Loucy (cell line): ENCODE measurements around the gene TRAF3.
"Not testable (repeated sequence)": the region's sequence is repeated elsewhere in the genome, so short reads cannot be mapped to it uniquely, and the experiment has no call there.

Experiments used
- H2AFZ ChIP-seq: fragments of 200-600 bp; sonication (generic); 2 replicates; pipeline ENCODE4 v1.6.0; 2016; ENCODE audit warnings: antibody characterized with exemption, mild to moderate bottlenecking, low read length, moderate library complexity
- H3F3A ChIP-seq: fragments of 200-600 bp; 2 replicates; pipeline ENCODE4 v1.6.0; 2016; ENCODE audit warnings: antibody characterized with exemption, low read depth, mild to moderate bottlenecking
- H3K27me3 ChIP-seq: fragments of 200-600 bp; sonication (generic); 2 replicates; pipeline ENCODE4 v1.6.1; 2014; ENCODE audit warnings: low read length, mild to moderate bottlenecking; ENCODE audit not compliant: insufficient read depth, poor library complexity, severe bottlenecking
- H3K36me3 ChIP-seq: fragments of 200-600 bp; sonication (generic); 2 replicates; pipeline ENCODE4 v1.6.1; 2016; ENCODE audit warnings: low read length; ENCODE audit not compliant: insufficient read depth
- H3K4me1 ChIP-seq: fragments of 200-600 bp; sonication (generic); 2 replicates; pipeline ENCODE4 v1.5.1; 2014; ENCODE audit warnings: low read length, mild to moderate bottlenecking; ENCODE audit not compliant: insufficient read depth, poor library complexity, severe bottlenecking
- H3K4me2 ChIP-seq: fragments of 200-600 bp; sonication (generic); 2 replicates; pipeline ENCODE4 v1.6.0; 2014; ENCODE audit warnings: antibody characterized with exemption, low read length, low read depth, mild to moderate bottlenecking; ENCODE audit not compliant: poor library complexity, severe bottlenecking
- H3K4me3 ChIP-seq: fragments of 200-600 bp; sonication (generic); 2 replicates; pipeline ENCODE4 v1.5.1; 2014; ENCODE audit warnings: low read length, mild to moderate bottlenecking, mixed read lengths; ENCODE audit not compliant: poor library complexity, severe bottlenecking
- H3K79me2 ChIP-seq: fragments of 200-600 bp; sonication (generic); 2 replicates; pipeline ENCODE4 v1.6.1; 2014; ENCODE audit warnings: low read length; ENCODE audit not compliant: insufficient read depth
- H3K9ac ChIP-seq: fragments of 200-600 bp; sonication (generic); 2 replicates; pipeline ENCODE4 v1.6.0; 2014; ENCODE audit warnings: mild to moderate bottlenecking, low read depth, low read length, moderate library complexity; ENCODE audit not compliant: poor library complexity, severe bottlenecking
- H3K9me2 ChIP-seq: fragments of 200-600 bp; sonication (generic); replicated peaks from 2 replicates; pipeline ENCODE4 v1.6.1; 2016; ENCODE audit warnings: low read depth, low read length, mixed read lengths
- H3K9me3 ChIP-seq: fragments of 200-600 bp; sonication (generic); 2 replicates; pipeline ENCODE4 v1.6.1; 2014; ENCODE audit warnings: mild to moderate bottlenecking, antibody characterized with exemption, low read length, low read depth; ENCODE audit not compliant: insufficient read depth
- H4K20me1 ChIP-seq: fragments of 200-600 bp; sonication (generic); 2 replicates; pipeline ENCODE4 v1.6.0; 2014; ENCODE audit warnings: antibody characterized with exemption, low read length, mild to moderate bottlenecking; ENCODE audit not compliant: insufficient read depth, poor library complexity, severe bottlenecking
- CTCF ChIP-seq: fragments of 200-600 bp; sonication (generic); conservative IDR thresholded peaks from 2 replicates; pipeline ENCODE4 v1.5.1; 2014; ENCODE audit warnings: mild to moderate bottlenecking, antibody characterized with exemption, low read length
- EZH2phosphoT487 ChIP-seq: fragments of 200-600 bp; IDR thresholded peaks from 2 replicates; pipeline ENCODE4 v1.6.1; 2018; ENCODE audit warnings: antibody characterized with exemption, mild to moderate bottlenecking, moderate library complexity, borderline replicate concordance

The TRAF3 gene

GRCh38 chr14:102833341-102833740, 56.1 kb downstream of the TRAF3 start:
- H4K20me1 ChIP-seq = no peaks in the 10 kb centered on the region
- TF ChIP-seq CTCF (no peak), EZH2phosphoT487 (no peak)
- peaks cover 9% of the 10 kb centered on the region for H3K79me2 ChIP-seq

GRCh38 chr14:102833991-102834390, 56.7 kb downstream of the TRAF3 start:
- Histone ChIP-seq H3K79me2 (peaks cover 9% of the 10 kb centered on the region), H4K20me1 (no peaks in the 10 kb centered on the region), H3K4me2 (no peak overlapping the region), H2AFZ (no peak overlapping the region), H3K9ac (no peak overlapping the region), H3K4me1 (no peaks in the 10 kb centered on the region), H3F3A (no peaks in the 10 kb centered on the region), H3K4me3 (no peak overlapping the region), H3K36me3 (peaks cover 6% of the 10 kb centered on the region; the same call in 1 of the 2 replicates), H3K9me3 (no peaks in the 10 kb centered on the region), H3K27me3 (no peaks in the 10 kb centered on the region), H3K9me2 (no peaks in the 10 kb centered on the region)
- TF ChIP-seq EZH2phosphoT487 (no peak), CTCF (no peak)

More at GRCh38 chr14:102833341-102833740, 56.1 kb downstream of the TRAF3 start:
- Histone ChIP-seq H3K4me1 (no peaks in the 10 kb centered on the region), H3K4me2 (no peak overlapping the region), H3K4me3 (no peak overlapping the region), H3K27me3 (no peaks in the 10 kb centered on the region), H2AFZ (no peak overlapping the region), H3K9ac (no peak overlapping the region), H3F3A (no peaks in the 10 kb centered on the region), H3K9me2 (no peaks in the 10 kb centered on the region), H3K9me3 (no peaks in the 10 kb centered on the region), H3K36me3 (peaks cover 6% of the 10 kb centered on the region; the same call in 1 of the 2 replicates)

GRCh38 chr14:102835959-102836358, 58.7 kb downstream of the TRAF3 start:
- H2AFZ ChIP-seq = no peak overlapping the region
- H3K9me3 ChIP-seq = no peaks in the 10 kb centered on the region
- no peaks in the 10 kb centered on the region for H4K20me1 ChIP-seq
- H3K9me2 ChIP-seq = no peaks in the 10 kb centered on the region
- H3K4me1 ChIP-seq = no peaks in the 10 kb centered on the region
- H3K79me2 ChIP-seq = peaks cover 1% of the 10 kb centered on the region; the same call in 1 of the 2 replicates
- no peaks in the 10 kb centered on the region for H3F3A ChIP-seq
- no peaks in the 10 kb centered on the region for H3K27me3 ChIP-seq
- H3K9ac ChIP-seq = no peak overlapping the region
- peaks cover 3% of the 10 kb centered on the region; the same call in 1 of the 2 replicates for H3K36me3 ChIP-seq
- TF ChIP-seq CTCF (no peak), EZH2phosphoT487 (no peak)
- H3K4me2 ChIP-seq = no peak overlapping the region
- H3K4me3 ChIP-seq = no peak overlapping the region

- H3K9me2 ChIP-seq, H3K27me3 ChIP-seq, H3K4me1 ChIP-seq, H3K4me3 ChIP-seq, H3K36me3 ChIP-seq, H3K79me2 ChIP-seq, H4K20me1 ChIP-seq, H3F3A ChIP-seq, H2AFZ ChIP-seq, H3K4me2 ChIP-seq, H3K9me3 ChIP-seq, H3K9ac ChIP-seq: not testable (repeated sequence)
Measured at GRCh38 chr14:102837120-102837519, 59.9 kb downstream of the TRAF3 start.
